HG03103 (cell line): Measurements from ENCODE around the gene GRIN2C.
"Not testable (repeated sequence)": the region's sequence is repeated elsewhere in the genome, so short reads cannot be mapped to it uniquely, and the experiment has no call there.

Experiments used
- ATAC-seq: cut with Tn5 transposase; IDR thresholded peaks from one replicate; pipeline ENCODE4 v1.9.1; 2021; ENCODE audit warnings: low read depth; ENCODE audit not compliant: unreplicated experiment

The GRIN2C gene

GRCh38 chr17:74859459-74860228 is at the start of gene GRIN2C:
GRIN2C (minus strand) TSS chr17:74859885; CDS start chr17:74855092, 4,793 bp downstream.
- no peak for ATAC-seq

- ATAC-seq: not testable (repeated sequence)
These were observed 49.4 kb upstream of the GRIN2C start for GRCh38 chr17:74909097-74909496.

GRCh38 chr17:74907012-74907411 is 47.3 kb upstream of the GRIN2C start:
- ATAC-seq: no peak

- not testable (repeated sequence) for ATAC-seq
These were observed 46.6 kb upstream of the GRIN2C start for GRCh38 chr17:74906214-74906793.

GRCh38 chr17:74904687-74905409 is 45.2 kb upstream of the GRIN2C start:
- ATAC-seq: no peak

- ATAC-seq: no peak
These were observed 44.0 kb upstream of the GRIN2C start for GRCh38 chr17:74903671-74904070.

GRCh38 chr17:74903034-74903433 is 43.3 kb upstream of the GRIN2C start:
- ATAC-seq: no peak

- ATAC-seq: no peak
These were observed 41.9 kb upstream of the GRIN2C start for GRCh38 chr17:74901353-74902135.

GRCh38 chr17:74900208-74900607 is 40.5 kb upstream of the GRIN2C start:
- ATAC-seq: no peak

- no peak for ATAC-seq
These were observed 38.8 kb upstream of the GRIN2C start for GRCh38 chr17:74898376-74898946.

- no peak for ATAC-seq
These were observed 34.4 kb upstream of the GRIN2C start for GRCh38 chr17:74893936-74894671.

GRCh38 chr17:74892974-74893911 is 33.6 kb upstream of the GRIN2C start, which contains the start of gene FADS6:
FADS6 (minus strand) TSS chr17:74893633; CDS start chr17:74893595, 38 bp downstream.
- ATAC-seq: no peak

- no peak for ATAC-seq
These were observed 32.5 kb upstream of the GRIN2C start for GRCh38 chr17:74892013-74892841.

GRCh38 chr17:74890554-74890953 is 30.9 kb upstream of the GRIN2C start:
- ATAC-seq: no peak

- no peak for ATAC-seq
These were observed 28.8 kb upstream of the GRIN2C start for GRCh38 chr17:74888469-74888868.

GRCh38 chr17:74883241-74883745 is 23.6 kb upstream of the GRIN2C start:
- ATAC-seq: no peak

GRCh38 chr17:74882517-74883240 is 23.0 kb upstream of the GRIN2C start:
- no peak for ATAC-seq
